DOHH2 (cell line): Measurements from ENCODE around the gene PACRG.

ENCODE experiments used
- H3F3A ChIP-seq: fragments of 200-600 bp; sonication (generic), shearing (Covaris generic); 2 replicates; pipeline ENCODE4 v1.6.0; 2016; ENCODE audit warnings: antibody characterized with exemption, mild to moderate bottlenecking; ENCODE audit not compliant: control insufficient read depth, insufficient read depth
- H3K27ac ChIP-seq: fragments of 200-600 bp; sonication (generic); 2 replicates; pipeline ENCODE4 v1.5.1; 2014; ENCODE audit warnings: low read depth, mild to moderate bottlenecking, low read length, moderate library complexity
- H3K27me3 ChIP-seq: fragments of 200-600 bp; sonication (generic); 2 replicates; pipeline ENCODE4 v1.6.1; 2014; ENCODE audit warnings: mild to moderate bottlenecking, low read length, mixed read lengths; ENCODE audit not compliant: control insufficient read depth
- H3K36me3 ChIP-seq: fragments of 200-600 bp; sonication (generic); 2 replicates; pipeline ENCODE4 v1.6.1; 2014; ENCODE audit warnings: mild to moderate bottlenecking, low read length, moderate library complexity, mixed read lengths; ENCODE audit not compliant: control insufficient read depth
- H3K4me1 ChIP-seq: fragments of 200-600 bp; sonication (generic); 2 replicates; pipeline ENCODE4 v1.6.1; 2014; ENCODE audit warnings: mild to moderate bottlenecking, low read length, mixed read lengths; ENCODE audit not compliant: control insufficient read depth
- H3K4me2 ChIP-seq: fragments of 200-600 bp; sonication (generic); 2 replicates; pipeline ENCODE4 v1.6.0; 2014; ENCODE audit warnings: mild to moderate bottlenecking, low read length, moderate library complexity
- H3K4me3 ChIP-seq: fragments of 200-600 bp; sonication (generic); 2 replicates; pipeline ENCODE4 v1.5.1; 2014; ENCODE audit warnings: mild to moderate bottlenecking, low read length, mixed read lengths
- H3K79me2 ChIP-seq: fragments of 200-600 bp; sonication (generic); 2 replicates; pipeline ENCODE4 v1.6.1; 2014; ENCODE audit warnings: mild to moderate bottlenecking, low read length, mixed read lengths; ENCODE audit not compliant: control insufficient read depth
- H3K9me2 ChIP-seq: fragments of 200-600 bp; sonication (generic); replicated peaks from 2 replicates; pipeline ENCODE4 v1.6.1; 2014; ENCODE audit warnings: mild to moderate bottlenecking, low read length, mixed read lengths; ENCODE audit not compliant: control insufficient read depth
- H3K9me3 ChIP-seq: fragments of 200-600 bp; sonication (generic); 2 replicates; pipeline ENCODE4 v1.6.1; 2014; ENCODE audit warnings: antibody characterized with exemption, low read length, mixed read lengths; ENCODE audit not compliant: control insufficient read depth, insufficient read depth
- H4K20me1 ChIP-seq: fragments of 200-600 bp; sonication (generic); 2 replicates; pipeline ENCODE4 v1.6.0; 2014; ENCODE audit warnings: low read depth, mild to moderate bottlenecking, antibody characterized with exemption, low read length, moderate library complexity; ENCODE audit not compliant: control insufficient read depth, insufficient read depth
- CTCF ChIP-seq: fragments of 200-600 bp; sonication (generic); IDR thresholded peaks from one replicate; pipeline ENCODE4 v1.5.1; 2014; ENCODE audit warnings: antibody characterized with exemption, mild to moderate bottlenecking, low read depth, low read length; ENCODE audit not compliant: poor library complexity, severe bottlenecking
- EZH2phosphoT487 ChIP-seq: fragments of 200-600 bp; sonication (generic); IDR thresholded peaks from 2 replicates; pipeline ENCODE4 v1.6.1; 2017; ENCODE audit warnings: borderline replicate concordance, mild to moderate bottlenecking, antibody characterized with exemption, low read length, moderate library complexity, mixed read lengths

The PACRG gene

GRCh38 chr6:162951164-162951743 is 223.5 kb downstream of the PACRG start:
- no peaks in the 10 kb centered on the region for H3K27me3 ChIP-seq
- H3K4me1 ChIP-seq = no peaks in the 10 kb centered on the region
- TF ChIP-seq CTCF = no peak
- no peak for TF ChIP-seq EZH2phosphoT487
- H3K27ac ChIP-seq = no peak overlapping the region
- H3K36me3 ChIP-seq = no peaks in the 10 kb centered on the region
- no peak overlapping the region for H3K4me2 ChIP-seq
- H3K4me3 ChIP-seq = no peak overlapping the region
- H4K20me1 ChIP-seq = no peaks in the 10 kb centered on the region
- no peaks in the 10 kb centered on the region for H3F3A ChIP-seq
- no peaks in the 10 kb centered on the region for H3K9me3 ChIP-seq
- H3K79me2 ChIP-seq = no peaks in the 10 kb centered on the region
- H3K9me2 ChIP-seq = no peaks in the 10 kb centered on the region

GRCh38 chr6:162952423-162952822 is 224.6 kb downstream of the PACRG start:
- no peak for TF ChIP-seq EZH2phosphoT487
- no peak for TF ChIP-seq CTCF
- H3K79me2 ChIP-seq = no peaks in the 10 kb centered on the region
- no peaks in the 10 kb centered on the region for H3K9me2 ChIP-seq
- no peaks in the 10 kb centered on the region for H3K4me1 ChIP-seq
- H3K4me2 ChIP-seq = no peak overlapping the region
- H3K27me3 ChIP-seq = no peaks in the 10 kb centered on the region
- H3K36me3 ChIP-seq = no peaks in the 10 kb centered on the region
- no peak overlapping the region for H3K4me3 ChIP-seq
- H3K27ac ChIP-seq = no peak overlapping the region
- no peaks in the 10 kb centered on the region for H3K9me3 ChIP-seq
- no peaks in the 10 kb centered on the region for H3F3A ChIP-seq
- H4K20me1 ChIP-seq = no peaks in the 10 kb centered on the region

GRCh38 chr6:162957062-162957461 is 229.3 kb downstream of the PACRG start:
- TF ChIP-seq CTCF (no peak), EZH2phosphoT487 (no peak)
- Histone ChIP-seq H3K4me1 (no peaks in the 10 kb centered on the region), H3K9me2 (no peaks in the 10 kb centered on the region), H3F3A (no peaks in the 10 kb centered on the region), H3K4me2 (no peak overlapping the region), H3K4me3 (no peak overlapping the region), H3K79me2 (no peaks in the 10 kb centered on the region), H4K20me1 (no peaks in the 10 kb centered on the region), H3K27me3 (no peaks in the 10 kb centered on the region), H3K36me3 (no peaks in the 10 kb centered on the region), H3K27ac (no peak overlapping the region), H3K9me3 (no peaks in the 10 kb centered on the region)
